Activated CD4-positive, alpha-beta T cell treated with anti-CD3 and anti-CD28 coated beads for 1 hour (primary cell): Measurements from ENCODE around the gene KCNAB1.
"Not testable (repeated sequence)": the region's sequence is repeated elsewhere in the genome, so short reads cannot be mapped to it uniquely, and the experiment has no call there.

Experiments
- DNase-seq: peaks from one replicate; pipeline ENCODE4 v3.0.0-alpha.2; 2020

The KCNAB1 gene

GRCh38 chr3:156284637-156285036, 164.3 kb downstream of the KCNAB1 start:
- not testable (repeated sequence) for DNase-seq

GRCh38 chr3:156285626-156286025, 165.2 kb downstream of the KCNAB1 start:
- no peak for DNase-seq

- no peak for DNase-seq
These were observed 170.5 kb downstream of the KCNAB1 start for GRCh38 chr3:156290924-156291271.

GRCh38 chr3:156291272-156292123, 171.1 kb downstream of the KCNAB1 start:
- DNase-seq, result no peak

GRCh38 chr3:156293566-156293965, 173.2 kb downstream of the KCNAB1 start:
- DNase-seq, result no peak

GRCh38 chr3:156297582-156297981, 177.2 kb downstream of the KCNAB1 start:
- no peak for DNase-seq

GRCh38 chr3:156298014-156298413, 177.6 kb downstream of the KCNAB1 start:
- no peak for DNase-seq

- DNase-seq, result no peak
These were observed 178.6 kb downstream of the KCNAB1 start for GRCh38 chr3:156298938-156299337.

GRCh38 chr3:156299569-156299968, 179.2 kb downstream of the KCNAB1 start:
- DNase-seq, result no peak

- DNase-seq, result no peak
These were observed 180.0 kb downstream of the KCNAB1 start for GRCh38 chr3:156300371-156300770.

- DNase-seq, result no peak
These were observed 180.8 kb downstream of the KCNAB1 start for GRCh38 chr3:156300929-156301840.

- DNase-seq, result no peak
These were observed 182.8 kb downstream of the KCNAB1 start for GRCh38 chr3:156303001-156303707.

GRCh38 chr3:156304406-156304805, 184.0 kb downstream of the KCNAB1 start:
- DNase-seq, result no peak

GRCh38 chr3:156305672-156306071, 185.3 kb downstream of the KCNAB1 start:
- DNase-seq, result no peak

GRCh38 chr3:156307704-156308103, 187.3 kb downstream of the KCNAB1 start:
- DNase-seq, result no peak

- DNase-seq, result no peak
These were observed 191.1 kb downstream of the KCNAB1 start for GRCh38 chr3:156311431-156311830.

- no peak for DNase-seq
These were observed 191.6 kb downstream of the KCNAB1 start for GRCh38 chr3:156311930-156312329.

- DNase-seq, result no peak
These were observed 195.7 kb downstream of the KCNAB1 start for GRCh38 chr3:156316076-156316475.

- DNase-seq, result no peak
These were observed 197.2 kb downstream of the KCNAB1 start for GRCh38 chr3:156317462-156318074.

- DNase-seq, result no peak
These were observed 201.6 kb downstream of the KCNAB1 start for GRCh38 chr3:156321945-156322344.

- no peak for DNase-seq
These were observed 203.1 kb downstream of the KCNAB1 start for GRCh38 chr3:156323466-156323865.

- no peak for DNase-seq
These were observed 210.0 kb downstream of the KCNAB1 start for GRCh38 chr3:156330415-156330814.

GRCh38 chr3:156332304-156332703, 211.9 kb downstream of the KCNAB1 start:
- DNase-seq, result no peak
